PFSK-1 (cell line): ENCODE results near the gene MSLN.

Experiments used
- FOXP2 ChIP-seq: optimal IDR thresholded peaks from 2 replicates; pipeline ENCODE3; 2011; ENCODE audit warnings: borderline replicate concordance, control low read depth, inconsistent platforms; ENCODE audit not compliant: insufficient read depth; ENCODE audit errors: extremely low read length, extremely low read depth
- POLR2AphosphoS5 ChIP-seq: IDR thresholded peaks from 2 replicates; pipeline ENCODE4 v1.6.1; 2012; ENCODE audit warnings: low read depth, mild to moderate bottlenecking, control low read depth, low read length, moderate library complexity
- SIN3A ChIP-seq: IDR thresholded peaks from 2 replicates; pipeline ENCODE4 v1.6.1; 2012; ENCODE audit warnings: mild to moderate bottlenecking, low read length, moderate library complexity, borderline replicate concordance; ENCODE audit not compliant: insufficient read depth
- TAF1 ChIP-seq: IDR thresholded peaks from 2 replicates; pipeline ENCODE4 v1.6.1; 2012; ENCODE audit warnings: low read length, control low read depth, borderline replicate concordance; ENCODE audit not compliant: insufficient read depth
- TF ChIP-seq, protein P1 (sequence below), 2 experiments: IDR thresholded peaks; 2 replicates each; pipeline versions ENCODE4 v1.6.1 to v1.8.0; 2011 to 2012; ENCODE audit warnings: low read depth in 2 of 2, low read length in 2 of 2, control low read depth in 1 of 2, inconsistent platforms in 1 of 2, mild to moderate bottlenecking in 1 of 2, moderate library complexity in 1 of 2; ENCODE audit not compliant: insufficient read depth in 1 of 2

Gene MSLN

DNA sequence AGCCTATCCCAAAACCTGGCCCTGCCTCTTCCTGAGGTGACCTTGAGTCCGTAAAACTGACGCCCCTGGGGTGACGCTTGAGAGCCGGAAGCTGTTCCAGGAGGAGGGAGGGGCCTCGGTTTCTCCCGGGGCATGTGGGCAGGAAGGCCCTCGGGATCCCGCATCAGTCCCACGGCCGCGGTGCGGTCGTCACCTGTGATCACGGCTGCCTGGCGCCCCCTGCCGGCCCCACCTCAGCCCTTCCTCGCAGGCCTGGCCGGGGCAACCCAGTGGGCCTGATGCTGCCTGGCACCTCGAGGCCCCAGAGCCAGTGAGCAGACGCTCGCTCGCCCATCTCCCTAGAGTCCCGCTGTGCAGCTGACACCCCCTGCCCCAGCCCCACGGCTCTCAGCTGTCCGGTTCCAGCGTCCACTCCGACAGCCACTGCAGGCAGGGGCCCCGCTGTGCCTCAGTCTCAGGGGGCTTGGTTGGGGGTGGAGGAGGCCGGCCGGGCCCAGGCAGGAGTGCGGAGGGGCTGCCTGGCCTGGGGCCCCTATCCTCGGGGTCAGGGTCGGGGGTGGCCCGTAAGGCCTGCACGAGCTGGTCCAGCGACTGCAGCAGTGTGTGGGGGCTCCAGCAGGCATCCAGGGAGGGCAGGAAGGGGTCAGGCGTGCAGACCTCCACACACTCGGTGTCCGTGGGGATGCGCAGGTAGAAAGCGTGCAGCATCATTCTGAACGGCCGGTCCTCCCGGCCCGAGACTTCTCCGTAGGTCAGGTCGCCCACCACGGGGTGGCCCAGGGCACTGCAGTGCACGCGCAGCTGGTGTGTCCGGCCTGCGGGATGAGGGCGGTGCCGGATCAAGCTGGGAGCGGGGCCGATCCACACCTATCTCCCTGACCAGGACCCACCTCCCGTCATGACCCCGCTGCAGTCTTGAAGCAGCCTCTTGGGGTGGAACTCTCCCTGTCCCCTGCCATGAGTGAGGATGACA lies 25.3 kb downstream of the MSLN start:
- no peak for TF ChIP-seq SIN3A
- no peak for TF ChIP-seq TAF1
- TF ChIP-seq, protein P1, sequence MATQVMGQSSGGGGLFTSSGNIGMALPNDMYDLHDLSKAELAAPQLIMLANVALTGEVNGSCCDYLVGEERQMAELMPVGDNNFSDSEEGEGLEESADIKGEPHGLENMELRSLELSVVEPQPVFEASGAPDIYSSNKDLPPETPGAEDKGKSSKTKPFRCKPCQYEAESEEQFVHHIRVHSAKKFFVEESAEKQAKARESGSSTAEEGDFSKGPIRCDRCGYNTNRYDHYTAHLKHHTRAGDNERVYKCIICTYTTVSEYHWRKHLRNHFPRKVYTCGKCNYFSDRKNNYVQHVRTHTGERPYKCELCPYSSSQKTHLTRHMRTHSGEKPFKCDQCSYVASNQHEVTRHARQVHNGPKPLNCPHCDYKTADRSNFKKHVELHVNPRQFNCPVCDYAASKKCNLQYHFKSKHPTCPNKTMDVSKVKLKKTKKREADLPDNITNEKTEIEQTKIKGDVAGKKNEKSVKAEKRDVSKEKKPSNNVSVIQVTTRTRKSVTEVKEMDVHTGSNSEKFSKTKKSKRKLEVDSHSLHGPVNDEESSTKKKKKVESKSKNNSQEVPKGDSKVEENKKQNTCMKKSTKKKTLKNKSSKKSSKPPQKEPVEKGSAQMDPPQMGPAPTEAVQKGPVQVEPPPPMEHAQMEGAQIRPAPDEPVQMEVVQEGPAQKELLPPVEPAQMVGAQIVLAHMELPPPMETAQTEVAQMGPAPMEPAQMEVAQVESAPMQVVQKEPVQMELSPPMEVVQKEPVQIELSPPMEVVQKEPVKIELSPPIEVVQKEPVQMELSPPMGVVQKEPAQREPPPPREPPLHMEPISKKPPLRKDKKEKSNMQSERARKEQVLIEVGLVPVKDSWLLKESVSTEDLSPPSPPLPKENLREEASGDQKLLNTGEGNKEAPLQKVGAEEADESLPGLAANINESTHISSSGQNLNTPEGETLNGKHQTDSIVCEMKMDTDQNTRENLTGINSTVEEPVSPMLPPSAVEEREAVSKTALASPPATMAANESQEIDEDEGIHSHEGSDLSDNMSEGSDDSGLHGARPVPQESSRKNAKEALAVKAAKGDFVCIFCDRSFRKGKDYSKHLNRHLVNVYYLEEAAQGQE (IDR thresholded peaks at IDR 0.05; ENCODE audit: insufficient read depth in 1 of 2, low read depth in 2 of 2, low read length in 2 of 2): no peak
- no peak for TF ChIP-seq POLR2AphosphoS5
- no peak for TF ChIP-seq FOXP2

DNA sequence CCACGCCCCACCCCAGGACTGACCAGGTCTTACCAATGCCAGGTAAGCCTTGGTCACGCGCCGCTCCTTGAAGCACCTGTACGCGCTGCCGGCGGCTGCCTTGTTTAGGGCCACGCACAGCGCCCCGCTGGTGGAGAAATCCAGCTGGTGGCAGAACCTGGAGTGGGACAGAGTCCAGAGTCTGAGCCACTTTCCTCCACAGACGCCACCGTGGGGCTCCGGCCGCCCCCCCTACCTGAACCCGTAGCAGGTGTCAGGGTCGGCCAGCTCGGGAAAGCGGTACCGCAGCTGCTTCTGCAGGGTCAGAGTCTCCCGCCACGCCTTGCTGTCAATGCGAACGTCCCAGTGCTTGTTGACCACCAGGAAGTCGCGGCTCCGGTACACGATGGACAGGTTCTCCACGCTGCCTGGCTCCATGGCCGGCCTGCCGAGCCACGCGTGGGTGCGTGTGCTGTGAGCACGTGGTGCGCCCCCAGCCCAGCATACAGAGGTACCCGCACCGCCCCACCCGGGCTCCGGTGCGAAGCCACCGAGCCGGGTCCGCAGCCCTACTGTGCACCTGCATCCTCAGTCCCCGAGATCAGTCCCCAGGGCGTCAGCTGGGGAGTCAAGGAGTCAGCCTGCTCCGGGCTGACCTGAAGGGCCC lies 26.9 kb downstream of the MSLN start:
- no peak for TF ChIP-seq POLR2AphosphoS5
- TF ChIP-seq FOXP2: no peak
- no peak for TF ChIP-seq SIN3A
- TF ChIP-seq, protein P1 (IDR thresholded peaks at IDR 0.05; ENCODE audit: insufficient read depth in 1 of 2, low read depth in 2 of 2, low read length in 2 of 2): no peak
- TF ChIP-seq TAF1: no peak

DNA sequence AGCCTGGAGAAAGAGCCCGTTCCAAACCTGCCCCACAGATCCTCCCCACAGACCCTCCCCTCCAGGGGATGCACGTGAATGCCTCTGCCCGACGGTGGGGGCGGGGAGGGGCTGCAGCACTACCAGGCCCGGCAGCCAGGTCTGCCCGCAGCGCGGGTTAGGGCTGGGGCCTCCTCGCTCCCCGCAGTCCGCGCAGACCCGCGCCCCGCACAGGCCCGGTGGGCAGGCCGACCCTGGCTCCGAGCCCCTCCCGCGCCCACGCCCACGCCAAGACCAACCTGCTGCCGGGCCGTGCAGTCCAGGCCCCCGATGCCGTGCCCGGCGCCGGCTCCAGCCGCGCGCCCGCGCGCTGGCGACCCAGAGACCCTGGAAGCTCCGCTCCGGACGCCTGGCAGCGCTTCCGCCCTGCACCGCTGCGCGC lies 27.5 kb downstream of the MSLN start, which contains the start of gene RPUSD1:
Gene RPUSD1, minus strand, starts transcription at position 404 of the 421 bp plus-strand sequence. CDS start 644 bp downstream, outside the sequence.
- TF ChIP-seq SIN3A (no peak), FOXP2 (no peak), TAF1 (no peak), POLR2AphosphoS5 (no peak)
- TF ChIP-seq, protein P1 (IDR thresholded peaks at IDR 0.05; ENCODE audit: insufficient read depth in 1 of 2, low read depth in 2 of 2, low read length in 2 of 2): no peak

DNA sequence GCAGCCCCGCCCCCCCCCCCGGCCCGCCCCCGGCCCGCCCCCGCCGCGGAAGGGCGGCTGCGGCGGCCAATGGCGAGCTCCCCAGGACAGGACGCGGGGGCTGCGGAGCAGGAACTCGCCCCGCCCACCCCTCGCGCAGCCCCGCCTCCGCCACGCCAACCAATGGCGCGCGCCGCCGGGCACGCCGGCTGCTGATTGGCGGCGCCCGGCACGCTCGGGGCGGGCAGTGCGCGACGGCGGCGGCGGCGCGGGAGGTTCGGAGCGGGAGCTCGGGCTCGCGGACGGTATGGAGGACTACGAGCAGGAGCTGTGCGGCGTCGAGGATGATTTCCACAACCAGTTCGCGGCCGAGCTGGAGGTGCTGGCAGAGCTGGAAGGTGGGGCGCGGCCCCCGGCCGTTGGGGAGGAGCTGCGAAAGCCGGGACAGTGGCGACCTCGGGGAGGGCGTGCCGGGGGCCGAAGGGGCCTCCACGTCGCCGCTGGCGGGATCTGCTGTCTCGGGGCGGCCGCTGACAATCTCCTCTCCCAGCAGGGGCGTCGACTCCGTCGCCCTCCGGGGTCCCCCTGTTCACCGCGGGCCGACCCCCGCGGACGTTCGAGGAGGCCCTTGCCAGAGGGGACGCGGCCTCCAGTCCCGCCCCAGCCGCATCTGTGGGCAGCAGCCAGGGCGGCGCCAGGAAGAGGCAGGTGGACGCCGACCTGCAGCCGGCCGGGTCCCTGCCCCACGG lies 28.0 kb downstream of the MSLN start, which contains the start of gene CHTF18:
Gene CHTF18, plus strand, starts transcription at position 222 of the 728 bp plus-strand sequence. Its CDS starts 65 bp downstream, at position 287.
- TF ChIP-seq TAF1 (peak; percentile 35; the same call in 1 of the 2 replicates), SIN3A (no peak), POLR2AphosphoS5 (no peak), FOXP2 (no peak)
- TF ChIP-seq, protein P1 (IDR thresholded peaks at IDR 0.05; ENCODE audit: insufficient read depth in 1 of 2, low read depth in 2 of 2, low read length in 2 of 2): no peak
